OCI-LY7 (cell line): Measurements from ENCODE around the gene NAGLU.

Source experiments
- CTCF ChIP-seq: fragments of 200-600 bp; sonication (generic); conservative IDR thresholded peaks from 2 replicates; pipeline ENCODE4 v1.5.1; 2014; ENCODE audit warnings: mild to moderate bottlenecking, antibody characterized with exemption, low read length, moderate library complexity, mixed read lengths
- EZH2phosphoT487 ChIP-seq: fragments of 200-600 bp; sonication (generic); IDR thresholded peaks from 2 replicates; pipeline ENCODE4 v1.6.1; 2018; ENCODE audit warnings: low read depth, borderline replicate concordance, mild to moderate bottlenecking, mixed run types, antibody characterized with exemption, low read length, moderate library complexity, mixed read lengths

GRCh38 chr17:42529061-42529460, 7.0 kb upstream of the NAGLU start:
- no peak for TF ChIP-seq CTCF
- TF ChIP-seq EZH2phosphoT487 = no peak
